ENCODE data around the gene CROCC.

Gene CROCC

DNA sequence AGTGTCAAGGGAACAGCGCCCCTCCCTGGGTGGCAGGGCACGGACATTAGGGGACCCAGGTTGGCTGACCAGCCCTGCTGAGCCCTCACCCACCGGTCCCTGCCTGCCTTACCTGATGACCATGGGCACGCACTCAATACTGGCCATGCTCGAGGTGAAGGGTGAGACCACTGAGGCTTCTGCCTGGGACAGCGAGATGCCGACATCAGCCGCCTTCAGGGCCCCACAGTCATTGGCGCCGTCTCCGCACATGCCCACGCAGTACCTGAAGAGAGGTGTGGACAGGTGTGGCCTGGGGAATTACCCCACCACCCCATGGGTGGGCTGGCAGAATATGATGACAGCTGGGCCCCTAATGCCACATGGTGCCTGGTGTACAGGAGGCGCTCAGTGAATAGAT is 66.5 kb downstream of the CROCC start:
- no peak for DNase-seq

DNA sequence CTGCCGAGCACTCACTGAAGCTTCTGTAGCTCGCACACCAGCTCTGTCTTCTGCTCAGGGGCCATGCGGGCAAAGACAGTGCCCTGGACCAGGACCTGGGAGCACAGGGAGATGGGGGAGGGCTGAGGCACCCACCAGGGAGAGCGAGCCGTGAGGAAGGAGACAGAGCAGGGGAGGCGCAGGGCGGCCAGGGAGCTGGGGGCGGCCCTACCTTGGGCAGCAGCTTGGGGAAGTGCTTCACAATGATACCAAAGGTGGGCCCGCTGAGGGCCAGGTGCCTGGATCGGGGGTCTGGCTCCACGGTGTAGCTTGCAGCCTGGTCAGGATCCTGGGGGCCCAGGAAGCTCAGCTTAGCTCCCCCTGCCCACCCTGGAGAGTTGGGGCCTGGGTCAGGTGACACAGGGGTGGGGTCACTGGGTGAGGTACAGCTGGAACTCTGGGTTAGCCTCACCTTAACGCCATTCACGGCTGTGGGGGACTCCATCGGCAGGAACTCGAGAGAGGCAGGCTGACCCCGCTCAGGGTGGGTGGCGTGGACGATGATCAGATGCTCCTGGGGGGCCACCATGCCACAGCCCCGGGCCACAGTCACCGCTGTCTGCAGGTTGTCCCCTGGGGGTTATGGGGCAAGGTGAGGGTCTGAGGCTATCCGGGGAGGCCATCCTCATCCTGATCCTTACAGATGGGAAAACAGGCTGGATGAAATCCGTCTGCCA is 68.1 kb downstream of the CROCC start:
- no peak for DNase-seq

DNA sequence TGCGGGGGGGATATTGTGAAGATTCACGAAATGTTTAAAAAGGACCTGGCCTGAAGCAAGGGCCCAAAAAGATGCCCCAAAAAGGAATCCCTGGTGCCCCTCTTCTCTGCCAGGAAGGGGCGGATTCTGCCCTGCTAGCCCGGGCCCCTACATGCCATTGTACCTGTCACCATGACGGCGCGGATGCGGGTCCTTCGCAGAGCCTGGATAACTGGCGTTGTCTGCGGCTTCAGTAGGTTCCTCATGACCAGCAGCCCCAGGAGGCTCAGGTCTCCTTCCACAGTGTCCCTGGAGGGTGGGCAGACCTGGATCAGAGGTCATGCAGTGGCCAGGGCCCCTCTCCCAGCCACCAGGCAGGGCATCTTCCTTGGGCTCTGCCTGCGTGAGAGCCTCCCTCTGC is 69.8 kb downstream of the CROCC start:
- no peak for DNase-seq

DNA sequence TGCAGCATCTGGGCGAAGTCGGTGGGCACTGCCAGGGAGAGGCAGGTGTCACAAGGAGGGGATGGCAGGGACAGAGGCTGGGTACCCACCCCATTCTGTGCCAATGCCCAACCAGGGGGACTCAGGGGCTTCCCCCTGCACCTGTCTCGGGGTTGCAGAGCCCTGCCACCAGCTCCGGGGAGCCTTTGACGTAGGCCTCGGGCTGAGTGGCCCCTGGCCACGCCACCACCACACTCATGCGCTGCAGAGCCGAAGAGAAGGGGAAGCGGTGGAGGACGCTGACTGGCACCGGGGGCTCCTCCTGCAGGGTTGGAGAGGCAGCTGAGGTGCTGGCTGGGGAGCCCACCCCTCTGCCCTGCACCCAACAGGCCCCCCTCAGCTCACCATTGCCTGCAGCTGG is 70.4 kb downstream of the CROCC start:
- no peak for DNase-seq

DNA sequence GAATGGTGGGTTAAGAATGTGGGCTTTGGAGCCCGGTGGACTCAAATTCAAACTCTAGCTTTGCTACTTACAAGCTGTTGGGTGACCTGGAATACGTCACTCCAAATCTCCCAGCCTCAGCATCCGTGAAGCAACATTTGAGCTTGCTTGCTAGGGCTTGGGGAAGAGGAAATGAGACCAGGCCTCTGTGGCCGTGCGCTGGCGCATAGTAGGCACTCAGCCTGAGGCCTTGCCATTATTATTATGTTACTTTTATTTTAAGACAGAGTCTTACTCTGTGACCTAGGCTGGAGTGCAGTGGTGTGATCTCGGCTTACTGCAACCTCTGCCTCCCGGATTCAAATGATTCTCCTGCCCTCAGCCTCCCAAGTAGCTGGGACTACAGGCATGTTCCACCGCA is 70.9 kb downstream of the CROCC start:
- DNase-seq: no peak

DNA sequence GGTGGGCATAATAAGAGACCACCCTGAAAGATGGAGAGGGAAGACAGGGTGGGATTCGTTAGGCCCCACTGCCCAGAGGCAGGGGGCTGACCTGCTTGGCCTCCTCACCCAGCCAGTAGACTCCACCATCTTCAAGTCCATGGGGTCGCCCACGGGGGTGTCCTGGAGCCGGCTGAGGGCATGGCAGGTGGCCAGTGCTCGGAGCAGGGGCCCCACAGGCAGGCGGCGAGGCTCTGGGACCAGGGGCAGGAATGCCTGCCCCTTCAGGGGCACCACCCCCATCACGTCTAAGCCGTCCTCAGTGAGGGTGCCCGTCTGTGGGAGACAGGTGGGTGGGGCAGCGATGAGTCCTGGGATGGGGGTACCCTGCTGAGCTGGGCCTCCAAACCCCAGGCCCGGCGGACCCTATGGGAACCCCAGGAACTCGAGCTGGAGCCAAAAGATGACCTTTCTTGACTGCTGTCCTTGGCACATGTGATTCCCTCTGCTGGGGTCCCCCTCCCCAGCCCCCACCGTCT is 71.8 kb downstream of the CROCC start:
- DNase-seq: no peak

DNA sequence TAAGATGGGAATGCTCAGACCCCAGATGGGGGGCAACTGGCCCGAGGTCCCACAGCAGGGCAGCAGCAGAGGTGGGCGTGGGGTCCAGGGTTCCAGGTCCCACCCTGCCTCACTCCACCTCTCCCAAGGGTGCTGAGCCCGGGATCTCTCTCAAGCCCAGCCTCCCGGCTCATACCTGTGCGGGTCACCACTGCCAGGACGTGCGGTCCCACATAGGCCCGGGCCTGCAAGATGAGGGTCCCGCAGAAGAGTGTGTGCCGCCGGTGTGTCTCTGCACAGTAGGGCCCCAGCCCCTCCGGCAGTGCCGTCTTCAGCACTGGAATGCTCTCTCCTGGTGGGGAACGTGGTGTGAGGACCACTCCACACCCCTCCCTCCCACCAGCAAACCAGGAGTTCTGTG is 75.1 kb downstream of the CROCC start:
- DNase-seq: no peak

DNA sequence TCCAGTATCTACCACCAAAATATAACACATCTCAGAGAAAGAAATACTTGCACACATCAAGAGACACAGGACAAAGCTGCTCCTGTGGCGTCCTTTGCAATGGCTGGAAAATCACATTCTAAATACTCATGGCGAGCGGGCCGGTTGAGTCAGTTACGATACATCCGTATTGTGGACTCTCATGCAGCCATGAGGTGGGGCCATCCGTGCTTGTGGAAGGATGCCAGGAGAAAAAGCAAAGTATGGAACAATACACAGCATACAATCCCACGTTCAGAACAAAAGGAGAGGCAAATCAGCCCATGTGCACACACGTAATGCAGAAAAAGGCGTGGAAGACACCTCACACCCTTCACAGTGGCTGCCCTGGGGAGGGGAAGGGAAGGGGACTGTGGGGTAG is 76.9 kb downstream of the CROCC start:
- DNase-seq: no peak

DNA sequence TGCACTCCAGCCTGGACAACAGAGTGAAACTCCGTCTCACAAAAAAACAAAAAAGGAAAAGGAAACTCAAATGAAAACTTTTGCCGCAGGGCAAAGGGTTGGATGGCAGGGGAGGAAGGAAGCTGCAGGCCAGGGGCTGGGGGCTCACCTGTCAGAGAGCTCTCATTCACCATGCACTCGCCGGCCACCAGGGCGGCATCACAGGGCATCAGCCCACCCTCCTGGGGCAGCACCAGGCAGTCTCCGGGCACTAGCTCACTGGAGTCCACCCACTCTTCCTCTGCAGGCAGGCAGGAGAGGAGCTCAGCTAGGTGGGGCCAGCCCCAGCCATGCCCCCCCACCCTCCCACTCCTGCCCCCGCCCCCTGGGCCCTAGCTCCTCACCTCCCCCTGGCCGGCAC is 78.1 kb downstream of the CROCC start:
- DNase-seq: no peak

DNA sequence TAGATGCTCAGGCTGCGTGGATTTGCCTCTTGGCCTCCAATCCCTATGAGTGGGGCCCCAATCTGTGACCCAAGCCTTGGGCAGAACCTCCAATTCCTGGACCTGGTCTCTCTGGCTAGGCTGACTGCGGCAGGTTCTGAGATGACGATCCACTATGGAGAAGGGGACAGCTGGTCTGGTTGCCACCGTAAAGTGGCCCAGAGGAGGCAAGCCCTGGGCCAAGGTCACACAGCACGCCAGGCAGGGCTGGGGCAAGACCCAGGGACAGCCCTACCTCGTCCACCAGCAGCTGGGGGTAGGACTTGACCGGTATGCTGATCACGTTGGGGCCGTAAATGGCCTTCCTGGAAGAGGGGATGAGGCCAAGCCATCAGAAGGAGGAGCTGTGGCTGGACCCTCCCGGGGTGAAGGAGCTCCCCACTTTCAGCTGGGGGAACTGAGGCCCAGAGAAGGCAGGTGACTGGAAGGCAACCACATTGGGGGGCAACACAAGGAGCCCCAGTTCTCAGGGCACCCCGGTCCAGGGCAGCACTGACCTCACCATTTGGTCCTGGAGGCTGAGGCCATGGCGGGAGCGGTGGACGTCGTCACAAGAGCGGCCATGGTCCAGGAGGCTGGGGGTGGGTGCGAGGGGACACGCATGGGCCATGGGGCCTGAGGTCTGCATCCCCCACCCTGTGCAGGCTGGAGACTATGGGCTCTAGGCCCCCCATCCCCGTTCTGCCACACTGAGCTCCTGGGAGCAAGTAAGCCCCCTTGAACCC is 80.2 kb downstream of the CROCC start:
- no peak for DNase-seq

DNA sequence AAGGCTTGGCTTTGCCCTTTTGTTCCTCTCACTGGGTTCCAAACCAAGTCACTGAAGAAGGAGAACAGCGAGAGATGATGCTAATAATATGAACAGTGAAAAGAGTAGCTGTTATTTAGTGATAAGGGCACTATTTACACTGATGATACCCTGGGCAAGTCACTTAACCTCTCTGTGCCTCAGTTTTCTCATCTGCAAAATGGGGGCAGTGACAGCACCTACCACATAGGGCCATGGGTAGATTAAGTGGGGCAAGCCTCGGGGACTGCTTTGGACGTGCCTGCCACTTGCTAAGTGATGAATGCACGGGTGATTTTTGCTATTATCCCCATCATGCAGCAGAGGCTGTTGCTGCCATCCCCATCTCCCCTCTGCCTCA is 80.8 kb downstream of the CROCC start:
- no peak for DNase-seq

DNA sequence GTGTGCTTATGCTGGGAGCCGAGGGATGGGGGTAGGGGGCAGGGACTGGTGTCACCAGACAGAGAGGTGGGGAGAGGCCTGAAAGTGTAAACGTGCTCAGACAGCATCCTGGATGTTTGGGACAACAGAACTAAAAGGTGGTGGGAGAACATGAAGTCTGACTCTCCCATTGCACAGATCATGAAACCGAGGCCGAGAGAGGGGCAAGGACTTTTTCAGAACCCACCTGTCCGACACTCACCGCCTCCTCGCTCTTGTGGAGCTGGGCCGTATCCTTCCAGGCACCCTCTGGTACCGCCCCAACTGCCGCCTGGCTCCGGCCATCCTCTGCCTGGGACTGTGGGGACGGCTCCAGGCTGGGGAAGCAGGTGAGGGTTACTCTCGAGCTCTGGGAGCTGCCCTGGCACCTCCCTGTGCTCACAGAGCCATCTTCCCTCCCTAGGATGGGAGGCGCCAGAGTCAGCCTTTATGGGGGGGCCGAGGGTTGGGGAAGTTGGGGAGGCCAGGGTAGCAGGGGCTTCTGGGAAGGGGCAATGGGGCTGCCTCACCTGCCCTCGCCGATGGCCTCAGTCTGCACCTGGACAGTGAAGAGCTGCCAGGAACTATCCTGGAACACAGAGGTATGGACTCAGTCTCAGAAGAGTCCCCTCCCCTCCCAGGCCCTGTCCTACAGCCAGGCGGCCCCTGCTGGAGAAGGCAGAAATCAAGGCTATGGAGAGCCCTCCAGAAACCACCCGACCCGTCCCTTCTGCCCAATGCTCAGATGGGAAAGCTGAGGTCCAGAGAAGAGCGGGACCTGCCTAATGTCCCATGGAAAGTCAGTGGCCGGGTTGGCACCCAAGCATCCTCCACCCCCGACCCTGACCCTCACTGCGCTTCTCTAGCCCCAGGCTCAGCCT is 83.0 kb downstream of the CROCC start:
- DNase-seq: no peak

DNA sequence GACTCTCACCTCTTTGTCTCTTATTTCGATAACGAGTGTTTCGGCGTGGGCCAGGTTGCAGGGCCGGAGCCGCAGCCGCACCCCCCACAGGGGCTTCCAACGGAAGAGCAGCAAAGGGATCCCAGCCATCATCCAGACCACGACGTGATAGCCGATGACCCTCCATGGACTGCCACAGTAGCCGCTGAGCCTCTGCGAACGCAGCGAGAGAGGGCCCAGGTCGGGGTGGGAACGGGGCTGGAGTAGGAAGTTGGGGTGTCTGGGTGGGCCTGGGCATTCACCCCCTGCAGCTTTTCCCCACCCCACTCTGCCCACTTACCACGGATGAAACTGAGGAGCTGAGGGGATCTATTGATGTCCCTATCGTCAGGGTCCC is 83.6 kb downstream of the CROCC start:
- DNase-seq: no peak

DNA sequence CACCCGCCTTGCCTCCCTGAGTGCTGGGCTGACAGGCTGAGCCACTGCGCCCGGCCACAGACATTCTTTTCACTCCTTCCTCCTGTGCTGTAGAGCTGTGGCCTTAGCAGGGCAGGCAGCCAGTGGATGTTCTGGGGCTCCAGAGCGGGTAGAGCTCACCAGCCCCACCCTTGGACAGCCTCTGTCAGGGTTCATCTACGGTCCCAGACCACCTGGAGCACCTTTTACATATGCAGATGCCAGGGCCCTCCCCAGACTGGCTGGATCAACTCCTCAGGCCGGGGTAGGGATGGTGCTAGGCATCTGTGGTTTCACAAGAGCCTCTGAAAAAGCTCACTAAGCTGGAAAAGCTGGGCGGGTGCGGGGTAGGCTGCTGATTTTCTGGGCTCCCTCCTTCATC is 85.4 kb downstream of the CROCC start:
- DNase-seq: no peak

DNA sequence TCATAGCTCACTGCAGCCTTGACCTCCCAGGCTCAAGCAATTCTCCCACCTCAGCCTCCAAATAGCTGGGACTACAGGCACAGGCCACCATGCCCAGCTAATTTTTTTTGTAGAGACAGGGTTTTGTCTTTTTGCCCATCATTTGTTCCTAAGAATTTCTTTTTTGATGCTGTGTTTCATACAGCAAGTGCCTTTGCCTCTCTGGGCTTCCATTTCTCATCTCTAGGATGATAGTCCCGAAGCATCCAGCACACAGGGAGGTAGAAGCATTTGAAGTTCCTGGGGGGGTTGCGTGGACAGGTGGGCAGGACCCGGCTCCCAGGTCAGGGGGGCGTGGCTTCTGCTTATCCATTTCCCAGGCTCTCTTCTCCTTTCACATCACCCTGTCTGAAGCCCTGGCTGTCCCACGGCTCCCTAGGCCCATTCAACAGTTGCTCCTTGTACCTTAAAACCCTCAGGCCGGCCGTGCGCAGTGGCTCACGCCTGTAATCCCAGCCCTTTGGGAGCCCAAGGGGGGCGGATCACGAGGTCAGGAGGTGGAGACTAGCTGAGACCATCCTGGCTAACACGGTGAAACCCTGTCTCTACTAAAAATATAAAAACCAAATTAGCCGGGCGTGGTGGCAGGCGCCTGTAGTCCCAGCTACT is 86.6 kb downstream of the CROCC start:
- DNase-seq: no peak

DNA sequence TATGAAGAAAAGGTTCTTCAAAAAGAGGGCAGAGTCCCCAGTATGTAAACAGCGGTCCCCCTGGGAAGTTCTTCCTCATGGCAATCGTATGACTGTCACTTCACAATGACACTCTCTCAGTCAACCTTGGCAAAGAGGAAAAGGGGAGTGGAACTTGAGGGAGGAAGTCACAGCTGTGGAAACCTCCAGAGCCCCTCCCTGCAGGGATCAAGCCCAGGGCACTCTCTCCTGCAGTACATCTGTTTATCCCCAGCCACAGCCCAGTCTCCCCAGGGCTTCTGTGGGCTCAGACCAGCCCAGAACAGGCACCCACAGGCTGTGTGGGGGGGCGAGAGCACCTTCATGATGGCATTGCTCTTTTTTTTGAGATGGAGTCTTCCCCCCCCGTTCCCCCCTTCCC is 88.0 kb downstream of the CROCC start:
- DNase-seq: peak; percentile 17

DNA sequence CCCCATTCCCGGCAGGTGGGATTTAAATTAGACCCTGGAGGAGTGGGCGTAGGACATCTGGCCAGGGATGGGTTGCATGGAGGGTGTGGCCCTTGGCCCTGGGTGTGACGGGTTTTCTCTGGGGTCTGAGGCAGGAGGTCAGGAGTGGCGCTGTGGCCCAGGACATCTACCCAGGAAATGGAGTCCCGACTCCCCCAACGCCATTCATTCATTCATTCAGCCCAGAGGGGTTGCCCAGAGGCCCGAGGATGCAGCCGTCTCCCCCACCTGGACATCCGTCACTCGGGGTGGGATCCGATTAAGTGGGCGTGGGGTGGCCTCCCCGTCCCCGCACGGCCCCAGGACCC is 89.3 kb downstream of the CROCC start:
- no peak for DNase-seq

DNA sequence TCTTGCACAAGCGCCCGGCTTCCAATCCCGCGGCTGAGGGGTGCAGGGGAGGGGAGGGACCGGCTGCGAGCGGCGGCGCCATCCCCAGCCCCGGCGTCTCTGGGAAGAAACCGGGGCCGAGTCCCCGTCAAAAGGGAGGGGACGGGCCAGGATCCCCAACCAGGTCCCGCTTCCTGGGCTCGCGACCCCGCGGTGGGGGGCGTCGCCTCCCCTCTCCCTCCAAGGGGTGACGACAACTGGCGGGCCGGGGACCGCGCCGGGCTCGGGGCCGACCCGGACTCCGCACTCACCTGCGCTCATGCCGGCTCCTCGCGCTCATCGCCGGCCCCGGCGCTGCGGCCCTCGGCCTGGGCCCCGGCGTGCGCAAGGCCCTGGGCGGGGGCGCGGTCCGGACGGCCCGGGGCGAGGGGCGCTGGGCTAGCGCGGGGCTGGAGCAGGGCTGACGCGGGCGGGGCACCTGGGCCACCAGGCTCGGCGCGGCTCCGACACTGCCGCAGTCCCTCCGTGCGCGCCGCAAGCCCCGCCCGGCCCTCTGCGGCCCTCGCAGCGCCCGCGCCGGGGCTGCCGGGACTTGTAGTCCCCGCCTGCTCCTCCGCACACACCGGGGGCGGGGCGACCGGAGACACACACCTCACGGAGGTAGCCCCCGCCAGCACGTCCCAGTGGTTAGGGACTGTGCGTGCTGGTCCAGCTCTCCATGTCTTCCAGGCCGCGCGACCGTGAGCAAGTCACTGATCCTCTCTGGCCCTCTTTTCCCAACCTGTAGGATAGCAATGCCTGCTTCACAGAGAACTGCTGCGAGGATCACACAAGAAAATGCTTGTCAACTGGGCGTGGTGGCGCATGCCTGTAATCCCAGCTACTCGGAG is 89.9 kb downstream of the CROCC start, which contains the start of gene ATP13A2:
TSS of gene ATP13A2 (minus strand) at position 490 of the 869 bp plus-strand sequence. CDS start at position 300, 190 bp downstream.
- peak; percentile 91 for DNase-seq

DNA sequence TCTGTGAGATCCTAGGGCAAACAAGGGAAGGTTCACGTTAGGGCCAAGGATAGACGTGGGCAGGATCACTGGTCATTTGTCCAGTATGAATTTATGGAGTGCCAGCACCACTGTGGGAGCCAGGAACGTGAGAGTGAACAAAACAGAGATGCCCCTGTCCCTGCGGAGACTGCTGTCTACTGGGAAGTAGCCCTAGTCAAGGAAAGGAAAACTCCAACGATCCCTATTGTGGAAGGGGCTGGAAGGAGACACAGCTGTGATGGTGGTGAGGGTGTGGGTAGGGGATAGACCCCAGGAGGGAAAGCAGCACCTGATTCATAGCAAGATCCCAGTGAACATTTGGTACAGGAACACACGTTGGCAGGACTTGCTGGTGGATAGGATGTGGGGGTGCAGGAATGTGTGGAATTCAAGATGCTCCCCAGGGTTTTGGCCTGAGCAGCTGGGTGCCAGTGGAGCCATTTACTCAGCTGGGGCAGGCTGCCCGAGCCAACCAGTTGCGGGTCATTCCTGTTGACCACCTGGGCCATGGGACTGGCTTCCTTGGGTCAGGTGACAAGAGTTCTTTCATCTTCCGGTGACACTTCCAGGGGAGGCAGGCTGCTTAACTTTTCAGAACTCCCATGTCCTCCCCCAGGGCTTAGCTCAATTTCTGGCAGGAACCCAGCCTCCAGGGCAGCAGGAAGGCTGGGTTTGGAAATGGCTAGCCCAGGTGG is 91.2 kb downstream of the CROCC start:
- no peak for DNase-seq

DNA sequence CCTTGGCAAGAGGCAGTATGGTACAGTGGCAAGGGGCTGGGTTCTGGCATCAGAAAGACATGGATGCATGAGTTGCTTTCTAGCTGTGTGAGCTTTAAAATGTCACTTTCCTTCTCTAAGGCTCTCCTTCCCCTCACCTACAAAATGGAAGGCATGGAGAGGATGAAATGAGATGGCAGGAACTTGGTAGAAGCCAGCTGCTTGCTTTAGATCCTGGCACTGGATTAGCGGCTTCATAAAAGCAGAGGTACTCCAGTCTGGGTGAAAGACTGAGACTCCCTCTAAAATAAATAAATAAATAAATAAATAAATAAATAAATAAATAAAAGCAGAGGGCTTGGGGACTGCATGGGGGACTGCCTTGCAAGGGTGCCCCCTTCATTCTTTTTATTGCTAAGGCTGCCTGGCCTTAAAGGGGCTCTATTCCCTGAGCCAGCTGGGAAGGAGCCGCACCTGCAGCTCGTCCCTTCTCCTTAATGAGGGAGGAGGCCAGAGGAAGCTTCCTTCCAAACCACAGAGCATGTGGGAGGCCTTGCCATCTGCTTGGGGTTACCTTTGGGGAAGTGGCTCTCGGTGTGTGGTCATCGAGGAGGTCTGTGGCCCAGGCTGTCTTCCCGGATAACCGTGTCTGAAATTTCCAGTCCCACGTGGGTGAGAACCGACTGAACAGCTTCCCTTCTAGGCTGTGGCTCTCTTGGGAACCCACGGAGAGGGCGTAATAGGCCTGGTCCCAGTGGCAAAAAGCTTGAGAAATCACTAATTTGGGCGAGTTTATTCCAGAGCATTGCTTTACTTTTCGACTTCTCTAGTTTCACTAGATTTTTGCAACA is 92.0 kb downstream of the CROCC start:
- no peak for DNase-seq

All from NCI-H69 (cell line).